ENCODE measurements around the gene MEDAG. TPM values are rescaled to one million over a fixed set of nuclear protein-coding genes. Genes with fewer than 3 reads are reported as not detected.

MEDAG gene
- total RNA-seq, 1 donor from 2014 or later = not detected

DNA sequence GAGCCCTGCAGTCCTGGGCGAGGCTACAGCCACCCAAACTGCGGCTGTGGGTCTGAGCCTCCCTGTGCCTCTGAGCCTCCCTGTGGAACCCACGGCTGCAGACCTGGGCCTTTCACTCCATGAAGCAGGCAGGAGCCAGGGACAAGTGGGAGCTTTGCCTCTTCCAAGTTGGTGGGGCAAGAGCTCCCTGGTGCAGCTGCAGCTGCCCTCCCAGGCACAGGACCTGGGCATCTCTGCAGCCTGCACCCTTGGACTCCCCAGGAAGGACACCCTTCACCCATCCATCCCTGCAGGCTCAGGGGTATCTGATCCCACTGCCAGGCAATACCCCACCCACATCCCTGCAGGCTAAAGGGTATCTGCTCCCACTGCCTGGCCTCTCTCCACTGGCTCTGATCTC, 28.7 kb downstream of the MEDAG start:
- Mint-ChIP-seq H3K4me1 (peaks cover 26% of the 10 kb centered on the region), H3K27me3 (ENCODE audit: low read depth) (peaks cover 3% of the 10 kb centered on the region)
- TF ChIP-seq, protein P1, sequence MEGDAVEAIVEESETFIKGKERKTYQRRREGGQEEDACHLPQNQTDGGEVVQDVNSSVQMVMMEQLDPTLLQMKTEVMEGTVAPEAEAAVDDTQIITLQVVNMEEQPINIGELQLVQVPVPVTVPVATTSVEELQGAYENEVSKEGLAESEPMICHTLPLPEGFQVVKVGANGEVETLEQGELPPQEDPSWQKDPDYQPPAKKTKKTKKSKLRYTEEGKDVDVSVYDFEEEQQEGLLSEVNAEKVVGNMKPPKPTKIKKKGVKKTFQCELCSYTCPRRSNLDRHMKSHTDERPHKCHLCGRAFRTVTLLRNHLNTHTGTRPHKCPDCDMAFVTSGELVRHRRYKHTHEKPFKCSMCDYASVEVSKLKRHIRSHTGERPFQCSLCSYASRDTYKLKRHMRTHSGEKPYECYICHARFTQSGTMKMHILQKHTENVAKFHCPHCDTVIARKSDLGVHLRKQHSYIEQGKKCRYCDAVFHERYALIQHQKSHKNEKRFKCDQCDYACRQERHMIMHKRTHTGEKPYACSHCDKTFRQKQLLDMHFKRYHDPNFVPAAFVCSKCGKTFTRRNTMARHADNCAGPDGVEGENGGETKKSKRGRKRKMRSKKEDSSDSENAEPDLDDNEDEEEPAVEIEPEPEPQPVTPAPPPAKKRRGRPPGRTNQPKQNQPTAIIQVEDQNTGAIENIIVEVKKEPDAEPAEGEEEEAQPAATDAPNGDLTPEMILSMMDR (conservative IDR thresholded peaks at IDR 0.05) = no peak

DNA sequence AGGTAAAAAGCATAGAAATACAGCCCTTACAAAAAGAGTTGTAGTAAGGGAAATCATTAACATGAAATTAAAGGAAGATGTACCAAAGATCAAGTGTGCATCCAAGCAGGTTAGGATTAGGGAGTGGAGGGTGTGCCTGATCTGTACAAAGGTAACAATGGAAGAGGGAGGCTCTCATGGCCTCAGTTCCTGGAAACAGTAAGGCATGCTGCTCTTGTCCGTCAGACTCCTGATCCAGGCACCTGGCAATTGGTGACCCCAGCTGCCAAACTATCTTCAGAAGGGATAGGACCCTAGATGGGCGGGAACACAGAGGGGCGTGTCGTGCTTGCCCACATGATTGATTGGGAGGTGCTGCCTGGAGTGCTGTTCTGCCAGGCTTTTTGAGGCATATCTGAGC, 30.9 kb downstream of the MEDAG start:
- peaks cover 3% of the 10 kb centered on the region for H3K27me3 Mint-ChIP-seq (ENCODE audit: low read depth)

More for the DNA sequence above, 28.7 kb downstream of the MEDAG start:
- H3K9me3 Mint-ChIP-seq = peaks cover 3% of the 10 kb centered on the region
- no peak overlapping the region for H3K27ac Mint-ChIP-seq (ENCODE audit: unreplicated experiment)
- H3K36me3 Mint-ChIP-seq (ENCODE audit: low read depth) = no peaks in the 10 kb centered on the region
- no peak for DNase-seq (ENCODE audit: low read depth, low spot score)
- H3K4me3 Mint-ChIP-seq = no peak overlapping the region

DNA sequence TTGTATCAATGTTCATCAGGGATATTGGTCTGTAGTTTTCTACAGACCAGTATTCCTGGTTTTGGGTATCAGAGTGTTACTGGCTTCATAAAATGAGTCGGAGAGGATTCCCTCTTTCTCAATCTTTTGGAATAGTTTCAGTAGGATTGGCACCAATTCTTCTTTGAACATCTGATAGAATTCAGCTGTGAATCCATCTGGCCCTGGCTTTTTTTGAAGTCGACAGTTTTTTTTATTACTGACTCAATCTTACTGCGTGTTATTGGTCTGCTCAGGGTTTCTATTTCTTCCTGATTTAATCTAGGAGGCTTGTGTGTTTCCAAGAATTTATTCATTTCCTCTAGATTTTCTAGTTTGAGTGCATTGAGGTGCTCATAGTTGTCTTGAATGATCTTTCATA, 37.8 kb downstream of the MEDAG start:
- peaks cover 2% of the 10 kb centered on the region for H3K36me3 Mint-ChIP-seq (ENCODE audit: low read depth)
- TF ChIP-seq, protein P1 (conservative IDR thresholded peaks at IDR 0.05) = no peak

More for the DNA sequence above, 30.9 kb downstream of the MEDAG start:
- Mint-ChIP-seq H3K36me3 (ENCODE audit: low read depth) (no peaks in the 10 kb centered on the region), H3K27ac (ENCODE audit: unreplicated experiment) (no peak overlapping the region), H3K4me1 (peaks cover 13% of the 10 kb centered on the region), H3K4me3 (no peak overlapping the region), H3K9me3 (peaks cover 3% of the 10 kb centered on the region)
- TF ChIP-seq, protein P1 (conservative IDR thresholded peaks at IDR 0.05) = no peak
- no peak for DNase-seq (ENCODE audit: low read depth, low spot score)

DNA sequence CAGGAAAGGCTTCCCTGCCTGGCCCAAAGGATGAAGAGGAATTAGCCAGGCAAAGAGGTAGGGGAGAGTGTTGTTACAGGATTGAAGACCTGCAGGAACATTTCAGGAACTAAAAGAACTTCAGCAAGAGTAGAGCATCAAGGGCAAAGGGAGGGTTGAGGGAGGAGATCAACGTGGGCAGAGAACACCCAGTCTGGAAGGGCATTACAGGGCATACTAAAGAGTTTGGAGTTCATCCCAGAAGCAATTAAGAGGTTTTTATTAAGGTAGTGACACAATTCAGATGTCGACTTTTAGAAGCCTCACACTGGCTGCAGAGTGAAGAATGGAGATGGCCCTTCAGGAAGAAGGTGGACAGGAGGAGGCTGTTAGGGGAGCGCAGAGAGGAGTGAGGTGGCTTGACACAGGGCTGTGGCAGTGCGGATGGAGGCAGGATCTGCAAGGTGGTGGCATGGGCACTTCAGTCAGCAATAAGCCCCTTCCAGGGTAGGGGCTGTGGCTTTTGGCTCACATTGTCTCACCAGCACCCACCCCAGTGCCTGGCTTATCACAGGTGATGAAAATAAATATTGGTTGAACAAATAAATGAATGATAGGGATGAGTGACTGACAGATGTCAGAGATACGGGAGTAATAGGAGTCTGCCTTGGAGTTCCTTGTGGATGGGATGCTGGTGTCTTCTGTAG, 51.3 kb downstream of the MEDAG start:
- H3K9me3 Mint-ChIP-seq = peaks cover 22% of the 10 kb centered on the region
- peaks cover 10% of the 10 kb centered on the region for H3K36me3 Mint-ChIP-seq (ENCODE audit: low read depth)
- peaks cover 6% of the 10 kb centered on the region for H3K27me3 Mint-ChIP-seq (ENCODE audit: low read depth)
- DNase-seq (ENCODE audit: low read depth, low spot score) = no peak
- TF ChIP-seq, protein P1 (conservative IDR thresholded peaks at IDR 0.05) = no peak
- no peaks in the 10 kb centered on the region for H3K4me1 Mint-ChIP-seq
- H3K27ac Mint-ChIP-seq (ENCODE audit: unreplicated experiment) = no peak overlapping the region
- no peak overlapping the region for H3K4me3 Mint-ChIP-seq

More for the DNA sequence above, 37.8 kb downstream of the MEDAG start:
- DNase-seq (ENCODE audit: low read depth, low spot score) = no peak
- no peak overlapping the region for H3K27ac Mint-ChIP-seq (ENCODE audit: unreplicated experiment)
- H3K4me3 Mint-ChIP-seq = no peak overlapping the region
- peaks cover 5% of the 10 kb centered on the region for H3K9me3 Mint-ChIP-seq
- H3K4me1 Mint-ChIP-seq = no peaks in the 10 kb centered on the region
- no peaks in the 10 kb centered on the region for H3K27me3 Mint-ChIP-seq (ENCODE audit: low read depth)

DNA sequence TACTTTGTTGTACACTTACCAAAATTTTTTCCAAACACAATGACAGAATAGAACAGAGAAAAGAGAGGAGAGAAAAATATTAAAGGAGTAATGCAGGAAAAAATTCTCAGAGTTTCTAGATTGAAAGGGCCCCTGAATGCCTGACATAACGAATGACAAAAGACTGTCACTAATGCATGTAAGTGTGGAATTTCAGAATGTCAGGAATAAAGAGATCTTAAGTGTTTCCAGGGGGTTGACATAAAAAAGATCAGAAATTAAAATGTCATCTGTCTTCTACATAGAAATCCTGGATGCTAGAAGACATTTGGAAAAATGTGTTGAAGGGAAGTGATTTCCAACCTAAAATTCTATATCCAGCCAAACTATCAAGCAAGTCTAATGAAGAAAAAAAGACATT, 53.6 kb downstream of the MEDAG start:
- no peak for DNase-seq (ENCODE audit: low read depth, low spot score)
- TF ChIP-seq, protein P1 (conservative IDR thresholded peaks at IDR 0.05) = no peak
- H3K4me3 Mint-ChIP-seq = no peak overlapping the region
- no peak overlapping the region for H3K27ac Mint-ChIP-seq (ENCODE audit: unreplicated experiment)
- peaks cover 22% of the 10 kb centered on the region for H3K9me3 Mint-ChIP-seq
- peaks cover 10% of the 10 kb centered on the region for H3K36me3 Mint-ChIP-seq (ENCODE audit: low read depth)
- H3K4me1 Mint-ChIP-seq = peaks cover 5% of the 10 kb centered on the region
- peaks cover 4% of the 10 kb centered on the region for H3K27me3 Mint-ChIP-seq (ENCODE audit: low read depth)
